Activated CD8-positive, alpha-beta memory T cell treated with anti-CD3 and anti-CD28 coated beads, Interleukin-2, amount 50 U/mL, for 48 hours (primary cell): Measurements from ENCODE around the gene MAPKAP1.

Experiments
- DNase-seq: peaks from one replicate; pipeline ENCODE4 v3.0.0-alpha.2; 2020

MAPKAP1 gene

DNA sequence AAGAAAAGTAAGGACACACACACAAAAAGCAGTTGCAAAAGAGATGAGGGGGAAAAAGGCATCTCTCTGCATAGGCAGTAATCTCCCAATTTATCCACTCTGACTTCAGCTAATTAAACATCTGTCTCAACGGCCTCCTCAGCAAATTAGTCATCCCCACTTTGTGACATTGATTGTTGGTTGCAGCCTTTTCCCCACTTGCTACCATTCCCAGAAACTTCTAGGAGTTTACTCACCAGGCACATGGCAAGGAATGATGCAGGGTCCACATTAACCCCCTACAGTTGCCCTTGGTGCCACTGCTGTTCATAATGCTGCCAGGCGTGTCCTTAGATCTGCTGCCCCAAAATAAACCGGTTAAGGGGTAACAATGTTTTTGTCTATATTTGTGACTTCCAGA, 174.6 kb downstream of the MAPKAP1 start:
- DNase-seq, result no peak

DNA sequence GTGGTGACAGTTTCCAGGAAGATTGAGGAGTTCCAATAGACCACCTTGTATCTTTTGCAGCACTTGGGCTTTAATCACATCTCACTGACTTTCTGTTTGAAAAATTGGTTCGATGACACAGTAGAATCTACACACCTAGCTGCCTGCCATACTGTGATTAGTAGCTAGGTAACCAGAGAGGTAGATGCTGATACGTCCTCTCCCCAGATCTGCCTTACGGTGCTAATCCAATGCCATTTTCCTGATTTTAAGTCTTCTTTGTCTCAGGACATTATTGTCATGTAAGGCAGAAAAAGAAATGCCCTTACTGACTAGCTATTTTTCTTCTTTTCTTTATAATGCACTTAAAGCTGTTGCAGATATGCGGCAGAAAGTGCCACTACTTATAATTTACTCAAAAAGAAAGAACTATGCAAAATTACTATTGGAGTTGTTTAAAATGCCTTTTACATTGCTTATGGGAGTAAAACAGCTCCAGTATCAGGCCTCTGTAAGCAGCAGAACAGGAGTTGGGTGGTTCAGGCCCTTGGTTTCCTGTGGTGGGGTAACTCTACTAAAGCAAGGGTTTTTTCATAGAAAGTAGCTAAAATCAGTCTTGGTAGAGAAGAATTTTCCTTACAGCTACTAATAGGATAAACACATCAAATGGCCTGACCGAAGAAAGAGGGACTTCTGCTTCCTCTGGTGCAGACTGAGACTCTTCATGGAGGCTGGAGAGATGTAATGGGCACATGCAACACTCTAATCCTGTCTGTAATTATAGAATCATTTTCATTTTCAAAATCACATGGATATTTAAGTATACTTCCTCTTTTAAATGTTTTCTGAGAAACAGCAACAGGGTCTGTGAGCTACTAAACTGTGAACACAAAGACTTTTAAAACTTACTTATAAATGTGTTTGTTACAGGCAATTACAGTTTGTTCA, 177.2 kb downstream of the MAPKAP1 start:
- no peak for DNase-seq

DNA sequence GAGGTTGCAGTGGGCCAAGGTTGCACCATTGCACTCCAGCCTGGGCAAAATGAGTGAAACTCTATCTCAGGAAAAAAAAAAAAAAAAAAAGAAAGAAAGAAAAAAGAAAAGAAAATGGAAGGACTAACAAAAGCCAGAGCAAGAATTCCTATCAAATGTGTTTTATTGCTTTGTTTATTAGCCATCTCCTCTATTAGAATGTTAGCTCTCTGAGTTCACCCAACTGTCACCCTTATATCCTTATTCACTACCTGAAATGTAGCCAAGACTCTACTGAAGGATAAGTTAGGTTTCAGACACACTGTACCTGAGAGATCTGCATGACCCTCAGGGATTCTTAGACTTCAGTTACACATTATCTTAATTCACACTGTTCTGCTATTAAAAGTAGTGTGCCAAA, 177.9 kb downstream of the MAPKAP1 start:
- DNase-seq, result no peak

DNA sequence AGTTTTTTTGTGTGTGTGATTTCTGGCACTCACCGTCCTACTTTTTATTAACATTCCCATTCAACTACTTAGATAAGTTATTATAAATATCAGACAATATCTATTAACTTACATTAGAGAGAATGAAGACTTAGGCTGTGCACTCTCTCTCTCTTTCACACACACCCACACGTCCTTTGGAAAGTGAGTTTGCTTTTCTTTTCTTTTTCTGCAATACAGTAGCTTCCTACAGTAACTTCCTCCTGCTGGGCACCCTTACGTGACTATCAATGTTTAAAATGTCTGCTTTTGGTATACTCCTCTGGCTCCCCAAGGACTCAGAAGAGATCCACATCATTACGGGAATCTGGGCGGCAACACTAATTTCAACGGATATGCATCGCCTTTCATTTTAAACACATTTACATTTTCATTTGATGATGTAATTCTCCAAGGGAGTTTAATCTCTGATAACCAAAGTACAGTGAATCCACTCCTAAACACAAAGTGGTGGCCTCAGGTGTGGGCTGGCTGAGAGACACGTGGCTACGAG, 179.5 kb downstream of the MAPKAP1 start:
- DNase-seq, result no peak

DNA sequence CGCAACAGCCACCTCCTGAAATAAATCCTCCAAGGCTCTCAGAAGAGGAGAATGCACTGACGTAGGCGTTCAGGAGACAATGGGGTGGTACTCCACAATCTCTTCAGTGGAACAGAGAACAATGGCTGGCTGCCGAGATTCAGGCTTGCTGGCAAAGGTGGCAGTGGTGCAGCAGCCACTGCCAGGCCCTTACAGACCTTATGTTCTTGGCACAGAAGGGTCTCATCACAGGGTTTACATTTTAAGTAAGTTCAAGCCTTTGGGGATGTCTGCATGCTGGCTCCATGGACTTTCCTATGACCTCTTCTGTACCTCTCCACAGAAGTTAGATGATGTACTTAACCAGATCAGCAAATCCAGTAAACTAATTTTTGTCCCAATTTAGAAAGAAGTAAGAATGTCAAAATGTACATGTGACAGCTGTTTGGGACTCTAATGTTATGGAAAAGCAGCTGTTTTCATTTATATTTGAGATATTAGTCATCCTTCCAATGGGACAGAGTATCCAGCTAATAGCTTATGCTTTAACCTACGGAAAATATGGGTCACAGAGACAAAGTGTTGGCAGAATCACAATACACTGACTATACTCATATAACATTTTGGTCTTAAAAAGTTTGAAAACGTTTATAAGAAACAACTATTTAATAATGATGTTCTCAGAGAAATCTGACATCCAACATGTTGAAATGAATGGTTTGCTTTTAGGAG, 180.9 kb downstream of the MAPKAP1 start:
- DNase-seq, result no peak

DNA sequence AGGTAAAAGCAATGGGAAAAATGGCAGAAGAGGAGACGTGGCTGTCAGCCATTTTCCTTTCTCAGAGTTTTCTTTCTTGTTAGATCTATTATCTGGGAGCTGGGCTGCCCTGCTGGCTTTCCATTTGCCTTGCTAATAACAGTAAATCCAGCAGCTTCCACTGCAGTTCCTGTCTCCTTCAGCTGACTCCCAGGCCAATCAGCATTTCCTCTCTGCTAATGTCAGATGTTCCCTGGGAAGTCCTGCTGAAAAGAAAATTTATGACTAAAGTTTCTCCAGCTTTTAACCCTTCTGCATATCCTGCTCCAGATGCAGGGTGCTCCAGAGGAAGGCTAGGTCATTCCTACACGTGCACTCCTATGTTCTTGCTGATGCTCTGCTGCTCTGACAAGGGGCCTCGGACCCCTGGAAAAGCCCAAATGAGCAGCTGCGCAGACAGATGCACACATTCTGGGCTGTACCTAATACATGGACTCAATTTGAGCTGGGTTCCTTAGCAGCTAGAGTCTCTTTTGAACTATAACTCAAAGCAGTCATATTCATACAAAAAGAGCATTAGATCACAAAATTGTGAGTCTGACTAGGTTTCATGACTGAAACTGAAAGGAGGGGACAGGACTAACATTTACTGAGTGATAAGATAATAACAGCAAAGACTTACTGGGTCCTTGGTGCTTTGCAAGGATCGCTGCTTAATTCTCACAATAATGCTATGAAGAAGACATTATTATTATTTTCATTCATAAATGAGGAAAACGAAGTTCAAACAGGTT, 182.2 kb downstream of the MAPKAP1 start:
- DNase-seq, result no peak

DNA sequence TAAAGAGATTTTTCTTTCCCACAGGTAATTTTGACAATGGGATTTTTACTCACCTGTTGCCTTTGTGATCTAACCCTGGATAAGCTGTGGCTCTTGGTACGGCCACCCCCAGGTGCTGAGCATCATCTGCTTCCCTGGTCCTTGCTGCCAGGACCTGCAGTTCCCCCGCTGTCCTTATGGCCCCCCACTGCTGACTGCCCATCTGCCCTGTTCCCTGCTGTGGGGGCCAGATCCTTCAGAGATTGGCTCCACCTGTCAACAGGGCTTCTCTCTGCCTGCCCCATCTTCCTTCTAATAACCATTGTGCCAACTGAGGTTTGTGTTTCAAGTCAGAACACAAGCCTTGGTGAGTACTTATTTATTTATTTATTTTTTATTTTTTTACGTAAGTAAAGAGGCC, 183.3 kb downstream of the MAPKAP1 start:
- no peak for DNase-seq

DNA sequence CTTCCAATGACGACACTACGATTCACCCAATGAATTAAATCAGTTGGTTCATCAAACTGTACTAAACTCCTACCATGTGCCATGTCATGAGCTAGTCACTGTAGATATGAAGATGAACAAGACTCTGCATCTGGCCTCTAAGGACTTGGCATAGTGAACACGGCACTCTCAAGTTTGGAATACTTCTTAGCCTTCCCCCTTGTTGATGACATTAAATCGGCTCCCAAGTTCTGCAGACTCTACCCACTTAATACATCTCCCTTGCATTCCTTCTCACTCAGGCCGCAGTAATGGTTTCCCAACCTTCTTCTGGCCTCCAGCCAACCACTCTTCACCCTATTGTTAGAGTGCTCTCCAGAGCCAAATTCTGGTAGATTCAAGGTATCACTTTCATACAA, 184.7 kb downstream of the MAPKAP1 start:
- no peak for DNase-seq

DNA sequence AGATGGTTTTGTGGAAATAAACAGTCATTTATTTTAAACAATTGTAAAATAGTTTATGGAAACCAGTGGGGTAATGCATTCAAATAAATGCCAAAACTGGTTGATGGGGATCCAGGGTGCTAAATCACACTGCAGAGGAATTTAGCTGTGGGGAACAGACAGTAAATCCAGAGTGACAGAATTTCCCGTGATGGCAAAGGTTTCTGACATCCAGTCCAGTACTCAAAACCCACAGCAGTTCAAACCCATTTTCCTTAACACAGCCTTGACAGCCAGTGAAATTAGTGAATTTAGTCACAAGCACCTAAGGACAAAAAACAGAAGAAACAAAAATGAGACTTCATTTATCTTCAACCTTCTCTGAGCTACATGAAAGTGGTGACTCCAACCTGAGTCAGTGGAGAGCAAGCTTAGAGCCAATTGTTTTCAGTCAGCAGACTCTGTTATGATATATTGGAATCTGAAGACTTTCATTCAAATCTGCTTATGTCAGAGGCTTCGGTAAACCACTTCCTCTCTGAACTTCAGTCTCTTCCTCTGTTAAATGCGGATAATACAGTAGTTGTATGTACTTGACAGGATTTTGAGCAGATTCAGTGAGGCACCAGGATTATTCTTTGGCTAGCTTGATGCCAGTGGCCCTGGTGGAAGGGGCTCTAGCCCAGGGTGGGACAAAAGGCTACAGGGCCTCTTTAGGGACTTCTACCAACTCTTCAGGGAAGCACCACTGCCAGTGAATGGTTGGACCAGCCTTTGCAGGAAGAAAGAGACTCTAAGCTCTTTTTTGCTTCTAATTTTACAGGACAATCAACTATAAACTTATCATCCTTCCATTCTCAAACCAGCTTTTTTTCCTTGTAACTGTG, 185.3 kb downstream of the MAPKAP1 start:
- DNase-seq, result no peak

DNA sequence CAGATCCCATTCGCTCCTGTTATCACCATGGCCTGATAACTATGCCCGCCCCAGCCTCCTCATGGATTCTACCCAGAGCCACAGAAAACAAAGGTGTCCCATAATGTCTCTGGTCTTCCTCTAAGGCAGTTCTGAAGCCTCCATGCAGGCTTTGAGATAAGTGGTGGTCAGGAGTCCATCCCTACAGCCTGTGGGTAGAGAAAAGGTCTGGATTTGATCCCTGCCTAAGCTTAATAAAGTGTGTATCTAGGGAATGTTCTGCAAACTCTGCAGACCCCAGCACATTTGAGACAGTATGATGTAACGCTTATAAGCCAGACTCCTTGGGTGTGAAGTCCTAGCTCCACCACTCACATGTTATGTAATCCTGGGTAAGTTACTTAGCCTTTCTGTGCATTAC, 187.3 kb downstream of the MAPKAP1 start:
- no peak for DNase-seq

DNA sequence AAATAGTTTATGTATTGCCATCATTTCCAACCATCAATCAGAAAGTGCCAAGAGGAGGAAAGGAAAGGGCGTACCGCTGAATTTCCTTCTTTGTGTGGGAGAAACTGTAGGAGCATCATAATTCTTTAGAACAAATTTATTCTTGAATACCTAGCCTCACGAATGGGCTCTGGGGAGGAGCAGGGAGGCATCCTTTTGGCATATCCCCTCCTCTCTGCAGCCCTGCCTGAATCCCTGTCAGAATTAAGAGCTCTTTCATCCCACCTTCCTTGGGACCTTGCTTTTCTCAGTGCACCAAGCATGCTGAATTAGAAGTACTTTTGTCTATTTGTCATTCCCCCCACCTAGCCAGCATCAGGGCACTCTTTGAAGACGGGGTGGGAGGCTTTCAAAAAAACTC, 189.4 kb downstream of the MAPKAP1 start:
- no peak for DNase-seq

DNA sequence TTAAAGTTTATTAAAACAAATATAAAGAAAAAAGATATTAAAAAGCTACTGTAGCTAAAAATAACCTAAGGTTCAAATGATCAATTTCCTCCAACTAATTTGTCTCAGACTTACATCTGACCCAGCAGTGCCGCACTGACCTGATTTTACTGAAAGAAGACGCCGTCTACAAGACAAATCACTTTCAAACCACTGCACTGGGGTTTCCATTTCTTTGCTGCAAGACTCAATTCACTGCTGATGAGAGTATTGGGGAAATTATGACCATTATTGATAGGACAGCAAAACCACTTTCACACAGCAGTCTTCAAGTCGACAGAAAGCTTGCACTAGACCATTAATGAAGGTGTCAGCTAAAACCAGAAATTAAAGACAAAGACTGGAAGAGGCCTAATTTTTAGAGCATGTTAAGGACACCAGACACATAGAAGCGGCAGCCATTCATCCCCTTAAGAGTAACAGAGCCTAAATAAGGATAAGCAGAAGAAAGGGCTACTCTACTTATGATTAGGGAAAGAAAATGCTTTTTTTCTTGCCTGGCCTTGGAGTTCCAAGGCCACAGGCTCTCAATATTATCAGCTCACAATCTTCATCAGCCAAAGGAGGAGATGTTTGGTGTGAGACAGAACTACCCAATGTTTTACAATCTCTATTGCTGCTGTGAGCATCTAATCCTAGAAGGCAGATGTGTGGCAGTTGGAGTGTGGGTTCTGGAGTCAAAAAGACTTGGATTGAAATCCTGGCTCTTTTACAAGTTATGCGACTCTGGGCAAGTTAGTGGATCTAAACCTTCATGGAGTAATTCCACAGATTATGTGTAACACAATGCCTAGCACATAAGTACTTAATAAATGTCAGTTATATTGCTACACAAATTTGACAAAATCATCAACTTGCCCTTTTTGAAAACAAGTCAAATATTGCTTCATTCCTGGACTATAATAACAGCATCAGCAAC, 190.7 kb downstream of the MAPKAP1 start:
- no peak for DNase-seq

DNA sequence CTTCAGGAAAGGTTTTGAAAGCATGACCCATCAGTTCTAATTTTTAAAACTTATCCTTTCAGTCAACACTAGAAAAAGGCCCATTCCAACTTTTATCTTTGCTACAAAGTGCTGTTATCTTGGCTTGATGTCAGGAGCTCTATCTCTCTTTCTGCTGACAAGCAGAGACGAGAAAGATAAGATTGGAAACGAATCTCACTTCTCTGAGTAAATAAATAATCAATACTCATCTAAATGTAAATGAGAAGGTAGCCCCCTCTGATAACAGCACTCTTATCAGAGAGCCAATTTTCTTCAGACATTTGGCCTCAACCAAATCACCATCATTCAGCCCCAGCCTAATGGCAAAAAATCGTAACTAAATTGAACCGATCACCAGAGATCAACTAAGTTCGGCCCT, 191.7 kb downstream of the MAPKAP1 start:
- no peak for DNase-seq

DNA sequence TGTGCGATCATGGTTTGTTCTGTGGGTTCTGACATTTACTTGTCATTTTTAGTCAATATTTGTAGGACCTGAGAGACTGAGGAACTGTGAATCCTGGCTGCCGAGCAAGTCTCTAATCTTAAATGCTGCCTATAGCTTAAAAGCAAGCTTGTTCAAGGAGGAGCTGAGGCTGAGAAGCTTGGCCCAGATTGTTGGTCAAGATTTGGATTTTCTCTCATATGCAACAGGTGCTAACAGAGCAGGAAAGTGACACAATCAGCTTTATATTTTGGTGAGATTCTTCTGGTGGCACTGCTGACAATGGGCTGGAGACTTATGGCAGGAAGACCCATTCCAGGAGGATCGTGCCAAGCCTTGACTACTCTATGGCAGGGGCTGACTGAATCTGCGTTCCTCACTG, 192.5 kb downstream of the MAPKAP1 start:
- no peak for DNase-seq

DNA sequence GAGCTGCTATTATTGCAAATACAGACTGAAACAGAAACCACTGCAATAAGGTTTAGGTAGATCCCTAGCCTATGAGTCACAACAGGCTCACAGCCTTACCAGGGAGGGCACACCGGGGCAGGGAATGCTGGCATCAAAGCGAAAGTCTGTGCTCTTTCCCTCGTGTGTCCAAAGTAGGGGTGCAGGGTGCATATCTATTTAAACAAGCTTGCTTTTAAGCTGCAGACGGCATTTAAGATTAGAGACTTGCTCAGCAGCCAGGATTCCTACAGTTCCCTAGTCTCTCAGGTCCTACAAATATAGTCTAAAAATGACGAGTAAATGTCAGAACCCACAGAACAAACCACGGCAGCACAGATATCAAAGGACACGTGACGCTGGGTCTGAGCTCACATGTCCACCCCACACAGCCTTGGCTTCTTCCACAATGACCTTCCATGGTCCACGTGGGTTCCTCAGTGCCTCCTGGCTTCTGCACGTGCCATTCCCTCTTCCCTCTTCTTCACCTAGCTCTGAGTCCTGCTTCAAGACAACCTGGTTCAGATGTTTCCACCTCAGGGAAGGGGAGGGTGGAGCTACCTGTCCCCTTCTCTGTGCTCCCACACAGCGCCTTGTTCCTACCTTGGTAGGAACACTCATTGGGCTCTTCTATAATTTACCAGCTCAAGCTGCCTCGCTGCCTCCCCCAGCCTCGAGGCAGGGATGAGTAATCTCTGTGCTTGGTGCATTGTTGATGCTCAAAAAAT, 193.2 kb downstream of the MAPKAP1 start:
- DNase-seq, result no peak

DNA sequence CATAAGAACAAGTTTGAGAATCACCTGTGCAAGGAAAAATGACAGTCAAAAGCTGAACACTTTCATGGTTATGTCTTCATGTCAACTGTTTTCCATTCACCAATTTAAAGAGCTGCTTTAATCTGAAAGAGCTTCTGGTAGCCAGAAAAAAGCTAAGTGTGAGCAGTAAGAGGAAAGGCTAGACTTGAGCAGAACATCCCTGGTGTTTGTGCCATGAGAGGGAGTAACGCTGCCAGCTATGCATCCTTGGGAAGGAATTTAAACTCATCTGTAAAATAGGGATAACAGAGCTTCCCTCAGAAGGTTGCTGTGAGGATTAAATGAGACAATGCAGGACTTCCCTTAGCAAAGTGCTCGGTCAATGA, 193.7 kb downstream of the MAPKAP1 start:
- DNase-seq, result no peak

DNA sequence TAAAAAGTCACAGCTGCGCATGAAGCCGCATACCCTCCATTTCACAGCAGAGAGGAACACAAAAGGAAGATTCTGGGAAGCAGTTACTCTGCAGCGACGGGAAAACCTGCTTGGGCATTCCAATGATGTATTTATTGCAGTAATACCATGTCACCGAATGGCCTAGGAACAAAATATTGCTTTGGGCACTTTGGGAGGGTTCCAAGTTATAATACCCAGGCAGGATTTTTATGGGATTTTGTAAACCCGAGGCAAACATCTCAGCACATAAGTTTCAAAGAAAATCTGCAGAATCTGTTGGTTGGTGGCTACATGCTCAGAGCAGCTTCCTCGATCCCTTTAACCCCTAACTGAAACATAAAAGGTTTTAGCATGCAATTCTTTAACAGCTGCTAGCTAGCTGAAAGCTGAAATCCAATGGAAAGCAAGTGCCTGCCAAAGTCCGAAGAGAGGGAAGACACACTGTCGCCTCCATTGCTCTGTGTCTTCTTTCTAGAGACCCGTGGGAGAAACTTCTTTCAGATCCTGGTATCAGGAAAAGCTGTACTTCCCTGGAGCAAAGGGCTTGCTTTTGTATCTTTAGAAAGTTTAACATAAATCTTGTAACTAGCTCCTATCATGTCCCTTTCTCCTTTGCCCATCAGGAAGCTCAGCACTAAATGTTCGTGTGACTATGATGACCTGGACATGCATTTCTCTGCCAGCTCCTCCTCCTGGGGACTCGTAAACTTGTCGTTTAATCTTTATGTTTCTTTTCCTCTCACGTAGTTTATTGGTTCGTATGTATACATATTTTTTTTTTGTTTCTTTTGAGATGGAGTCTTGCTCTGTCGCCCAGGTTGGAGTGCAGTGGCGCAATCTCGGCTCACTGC, 195.0 kb downstream of the MAPKAP1 start:
- no peak for DNase-seq

DNA sequence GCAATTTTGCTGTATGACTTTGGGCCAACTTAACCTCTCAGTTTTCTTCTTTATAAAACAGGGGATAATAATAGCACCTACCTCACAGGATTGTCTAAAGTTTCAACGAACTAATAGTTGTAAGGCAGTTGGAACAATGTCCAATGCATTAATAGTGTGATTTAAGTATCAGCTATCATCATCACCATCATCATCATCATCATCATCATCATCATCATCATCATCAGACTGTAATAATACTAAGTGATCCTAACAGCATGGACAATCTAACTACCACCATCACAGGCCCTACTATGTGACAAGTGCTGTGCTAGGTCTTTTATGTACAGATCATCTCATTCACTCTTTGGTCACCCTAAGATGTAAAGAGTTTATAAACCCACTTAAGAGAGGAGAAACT, 196.0 kb downstream of the MAPKAP1 start:
- DNase-seq, result no peak

DNA sequence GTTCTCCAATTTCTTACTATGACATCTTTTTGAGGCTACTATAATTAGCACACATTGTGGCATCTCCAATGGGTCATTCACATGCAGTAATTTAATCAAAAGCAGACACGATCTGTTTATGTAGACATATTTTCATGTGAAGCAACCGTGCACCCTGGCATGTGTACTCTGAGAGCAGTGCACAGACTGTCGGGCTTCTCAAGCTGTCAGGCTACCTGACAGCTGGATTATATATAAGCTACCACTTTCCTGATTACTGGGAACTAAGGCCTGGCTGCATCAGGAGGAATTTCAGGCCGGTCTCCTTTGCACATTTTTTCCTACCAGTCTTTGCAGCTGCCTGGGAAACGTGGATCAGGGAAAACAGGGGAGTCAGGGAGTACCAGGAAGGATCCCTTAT, 197.5 kb downstream of the MAPKAP1 start:
- DNase-seq, result no peak
